HepG2 (cell line): ENCODE results near the gene WDR49. TPM values are rescaled to one million over a fixed set of nuclear protein-coding genes. Genes with fewer than 3 reads are reported as not detected.

Experiments
- ATAC-seq: fragments of 200-7000 bp; cut with Tn5 transposase; 3 replicates; pipeline ENCODE4 v1.9.1; 2020; ENCODE audit warnings: mild to moderate bottlenecking, moderate library complexity
- BruUV-seq: library from RNA; stranded (reverse); fragments of 400-500 nt; replicated peaks from 2 replicates; lab custom pipeline; 2021; lab: Mats Ljungman, UMichigan
- CTCF ChIA-PET: fragments of 300-600 bp; formaldehyde crosslinking; extraction: SDS; loops from one replicate; lab custom pipeline; 2021; ENCODE audit warnings: low total read pairs, inconsistent platforms, low intra/inter-chr PET ratio; lab: Yijun Ruan, JAX
- POLR2A ChIA-PET: fragments of 350-600 bp; sonication (Branson Sonifier 250); formaldehyde crosslinking; loops from one replicate; lab custom pipeline; 2020; ENCODE audit warnings: antibody characterized with exemption, inconsistent platforms; lab: Yijun Ruan, JAX
- DNase-seq: peaks from one replicate; pipeline ENCODE4 v3.0.0-alpha.2; 2015; ENCODE audit warnings: low spot score
- FAIRE-seq: peaks from 3 replicates; lab custom pipeline; 2011; peaks lifted over from hg19 to GRCh38; lab: Jason Lieb, UNC
- H2AFZ ChIP-seq: one replicate; pipeline ENCODE4 v1.6.1; 2011; ENCODE audit warnings: low read length, inconsistent platforms
- H3K27ac ChIP-seq: fragments of 300-600 bp; 3 replicates; pipeline ENCODE4 v1.8.0; 2011; ENCODE audit warnings: mixed run types, mild to moderate bottlenecking, mixed read lengths, low read length, inconsistent platforms; ENCODE audit not compliant: insufficient read depth; ENCODE audit errors: extremely low read length
- H3K27me3 ChIP-seq, 2 experiments: fragments of 200-600 bp in 1 of 2; 2 replicates in 1 of 2; 3 replicates in 1 of 2; pipeline versions ENCODE4 v1.6.0 to v1.8.0; 2011; ENCODE audit warnings: low read length in 2 of 2, mild to moderate bottlenecking in 2 of 2, moderate library complexity in 2 of 2, inconsistent platforms in 1 of 2; ENCODE audit not compliant: insufficient read depth in 2 of 2, control insufficient read depth in 1 of 2
- H3K36me3 ChIP-seq, 2 experiments: fragments of 200-600 bp in 1 of 2; replicated peaks in 1 of 2; 2 replicates in 1 of 2; 3 replicates in 1 of 2; pipeline versions ENCODE4 v1.5.1 to v1.8.0; 2011; ENCODE audit warnings: low read length in 2 of 2, inconsistent platforms in 1 of 2; ENCODE audit not compliant: insufficient read depth in 2 of 2, control insufficient read depth in 1 of 2
- H3K4me1 ChIP-seq: 2 replicates; pipeline ENCODE4 v1.5.1; 2012; ENCODE audit warnings: low read length, inconsistent platforms; ENCODE audit not compliant: insufficient read depth
- H3K4me2 ChIP-seq: 2 replicates; pipeline ENCODE4 v1.6.0; 2011; ENCODE audit warnings: low read depth, low read length, inconsistent platforms
- H3K4me3 ChIP-seq, 3 experiments: fragments of 200-600 bp in 1 of 3; sonication (generic), shearing (Covaris generic) in 1 of 3; replicated peaks in 1 of 3; 2 replicates each; pipeline ENCODE4 v1.5.1; 2011 to 2016; ENCODE audit warnings: low read length in 3 of 3, inconsistent platforms in 2 of 3, low read depth in 2 of 3, mild to moderate bottlenecking in 2 of 3, control low read depth in 1 of 3, mixed read lengths in 1 of 3; ENCODE audit not compliant: insufficient read depth in 1 of 3
- H3K79me2 ChIP-seq: one replicate; pipeline ENCODE4 v1.6.1; 2011; ENCODE audit warnings: low read length, inconsistent platforms; ENCODE audit not compliant: insufficient read depth
- H3K9ac ChIP-seq: 2 replicates; pipeline ENCODE4 v1.6.0; 2011; ENCODE audit warnings: mild to moderate bottlenecking, low read depth, low read length, inconsistent platforms; ENCODE audit not compliant: insufficient read depth
- H3K9me3 ChIP-seq: 2 replicates; pipeline ENCODE4 v1.5.1; 2012; ENCODE audit warnings: mild to moderate bottlenecking, low read length
- H4K20me1 ChIP-seq: 2 replicates; pipeline ENCODE4 v1.6.0; 2011; ENCODE audit warnings: inconsistent platforms, mild to moderate bottlenecking, low read length, moderate library complexity; ENCODE audit not compliant: insufficient read depth
- ASH2L ChIP-seq: fragments of 300-600, 200-600 bp; sonication (generic); IDR thresholded peaks from 2 replicates; pipeline ENCODE4 v1.7.0; 2017; ENCODE audit warnings: low read depth, mild to moderate bottlenecking, moderate library complexity, mixed read lengths, low read length; ENCODE audit not compliant: insufficient read length
- ATF3 ChIP-seq: sonication (generic); formaldehyde crosslinking; IDR thresholded peaks from 2 replicates; pipeline ENCODE4 v1.4.0; 2020; ENCODE audit warnings: missing genetic modification reagents
- CREB3 ChIP-seq: sonication (generic); formaldehyde crosslinking; IDR thresholded peaks from 2 replicates; pipeline ENCODE4 v1.5.0; 2020; ENCODE audit warnings: missing genetic modification reagents
- ZNF101 ChIP-seq: sonication (generic); formaldehyde crosslinking; IDR thresholded peaks from 2 replicates; pipeline ENCODE4 v1.4.0; 2020; ENCODE audit warnings: mild to moderate bottlenecking, low read depth, missing genetic modification reagents, borderline replicate concordance
- ZNF282 ChIP-seq: fragments of 450-650 bp; IDR thresholded peaks from 2 replicates; pipeline ENCODE4 v1.6.1; 2018; ENCODE audit not compliant: partially characterized antibody
- ZNF317 ChIP-seq: sonication (generic); formaldehyde crosslinking; IDR thresholded peaks from 2 replicates; pipeline ENCODE4 v1.5.0; 2020; ENCODE audit warnings: mild to moderate bottlenecking, missing genetic modification reagents
- ZNF335 ChIP-seq: sonication (generic); formaldehyde crosslinking; IDR thresholded peaks from 2 replicates; pipeline ENCODE4 v1.4.0; 2020; ENCODE audit warnings: missing genetic modification reagents
- ZNF816 ChIP-seq: sonication (generic); formaldehyde crosslinking; IDR thresholded peaks from 2 replicates; pipeline ENCODE4 v1.8.0; 2022; ENCODE audit warnings: missing genetic modification reagents, mild to moderate bottlenecking, borderline replicate concordance
- ZNF878 ChIP-seq: sonication (generic); formaldehyde crosslinking; IDR thresholded peaks from 2 replicates; pipeline ENCODE4 v1.8.1; 2023; ENCODE audit warnings: mild to moderate bottlenecking, missing genetic modification reagents, moderate library complexity
- WGBS: methylation state at CpG from one replicate; pipeline ENCODE4 v1.1.6; 2017; ENCODE audit warnings: low lambda C conversion rate; 5-methylcytosine and 5-hydroxymethylcytosine counted together
- in situ Hi-C: cut with HindIII; loops from 2 replicates; pipeline ENCODE4 v1.10.0; 2017; ENCODE audit warnings: low pct_unique_long_range_greater_than_20kb; ENCODE audit not compliant: extremely low pct_ligation_motif_present
- intact Hi-C: fragments of 100-400 bp; cut with micrococcal nuclease; formaldehyde crosslinking; loops from one replicate; pipeline ENCODE4 v1.10.0; 2022; ENCODE audit not compliant: unreplicated experiment
- polyA plus RNA-seq, 8 experiments: library from polyadenylated mRNA; depleted of rRNA in 3 of 8; stranded (reverse) in 7 of 8; unstranded in 1 of 8; fragments of >200 nt; fragmentation: Illumina TruSeq in 4 of 8; extraction: Trizol in 4 of 8; gene quantifications; 2 replicates each; pipeline versions ENCODE4 v1.2.1 to v1.2.3, GENCODE V29; 2011 to 2016; ENCODE audit warnings: low read depth in 4 of 8, missing spikeins in 1 of 8, mixed read lengths in 1 of 8; ENCODE audit not compliant: insufficient read depth in 1 of 8
- total RNA-seq, 5 experiments: library from RNA; depleted of rRNA; stranded (reverse); fragments of >200 nt; fragmentation: Illumina TruSeq; extraction: Trizol; gene quantifications; 2 replicates each; pipeline ENCODE4 v1.2.3, GENCODE V29; 2016; ENCODE audit warnings: low read depth in 1 of 5
- TF ChIP-seq, protein P1 (sequence below): sonication (generic); formaldehyde crosslinking; IDR thresholded peaks from 2 replicates; pipeline ENCODE4 v1.8.1; 2023; ENCODE audit warnings: missing genetic modification reagents, mild to moderate bottlenecking, borderline replicate concordance
- TF ChIP-seq, protein P2 (sequence below): IDR thresholded peaks from 2 replicates; pipeline ENCODE4 v1.6.1; 2016; ENCODE audit warnings: mild to moderate bottlenecking

Gene WDR49
- total and polyA plus RNA-seq, 2 of the 13 experiments (the other 11 are each of a cell fraction or from before 2014, with no cell fraction given) = 0.04 TPM; not detected in 1

- no TSS peak for BruUV-seq
- 33% methylated on average over 4 of the region's 4 CpGs for WGBS
- no peak for FAIRE-seq
Measured at GRCh38 chr3:167473863-167474262, 179.9 kb downstream of the WDR49 start, which contains the start of gene SERPINI2. SERPINI2 (minus strand) TSS chr3:167474042; CDS start chr3:167471834, 2,208 bp downstream.

More at GRCh38 chr3:167473863-167474262, 179.9 kb downstream of the WDR49 start, which contains the start of gene SERPINI2:
- H3K9me3 ChIP-seq = no peaks in the 10 kb centered on the region
- intact Hi-C loops (no loop called here), in situ Hi-C loops (no loop called here)
- TF ChIP-seq ZNF282 = no peak
- TF ChIP-seq, protein P1, sequence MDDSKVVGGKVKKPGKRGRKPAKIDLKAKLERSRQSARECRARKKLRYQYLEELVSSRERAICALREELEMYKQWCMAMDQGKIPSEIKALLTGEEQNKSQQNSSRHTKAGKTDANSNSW (CRISPR knock-in tag) = no peak
- no peak for TF ChIP-seq ZNF878 (CRISPR knock-in tag)
- TF ChIP-seq ZNF317 (CRISPR knock-in tag) = no peak
- no peak for TF ChIP-seq ASH2L
- TF ChIP-seq ZNF101 = no peak
- TF ChIP-seq, protein P2, sequence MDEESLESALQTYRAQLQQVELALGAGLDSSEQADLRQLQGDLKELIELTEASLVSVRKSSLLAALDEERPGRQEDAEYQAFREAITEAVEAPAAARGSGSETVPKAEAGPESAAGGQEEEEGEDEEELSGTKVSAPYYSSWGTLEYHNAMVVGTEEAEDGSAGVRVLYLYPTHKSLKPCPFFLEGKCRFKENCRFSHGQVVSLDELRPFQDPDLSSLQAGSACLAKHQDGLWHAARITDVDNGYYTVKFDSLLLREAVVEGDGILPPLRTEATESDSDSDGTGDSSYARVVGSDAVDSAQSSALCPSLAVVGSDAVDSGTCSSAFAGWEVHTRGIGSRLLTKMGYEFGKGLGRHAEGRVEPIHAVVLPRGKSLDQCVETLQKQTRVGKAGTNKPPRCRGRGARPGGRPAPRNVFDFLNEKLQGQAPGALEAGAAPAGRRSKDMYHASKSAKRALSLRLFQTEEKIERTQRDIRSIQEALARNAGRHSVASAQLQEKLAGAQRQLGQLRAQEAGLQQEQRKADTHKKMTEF (CRISPR knock-in tag) = no peak
- TF ChIP-seq ZNF816 = no peak
- TF ChIP-seq CREB3 (CRISPR knock-in tag) = no peak
- TF ChIP-seq ATF3 = no peak
- no peak for TF ChIP-seq ZNF335 (CRISPR knock-in tag)
- ATAC-seq = no peak
- H3K9ac ChIP-seq = no peak within 1 kb of the TSS
- H3K27me3 ChIP-seq = no peaks in the 10 kb centered on the region
- DNase-seq = no peak
- no peak within 1 kb of the TSS for H3K4me2 ChIP-seq
- CTCF ChIA-PET = no interaction called here
- POLR2A ChIA-PET = no interaction called here
- no peak within 1 kb of the TSS for H3K4me3 ChIP-seq
- no peaks in the 10 kb centered on the region for H3K79me2 ChIP-seq
- no peak within 1 kb of the TSS for H3K27ac ChIP-seq
- H2AFZ ChIP-seq = no peak within 1 kb of the TSS
- H4K20me1 ChIP-seq = no peaks in the 10 kb centered on the region
- H3K4me1 ChIP-seq = peaks cover 7% of the 10 kb centered on the region
- no peaks in the 10 kb centered on the region for H3K36me3 ChIP-seq
